Activated B cell treated with CpG ODN at 0.5 μM for 24 hours (primary cell): ENCODE results near the gene PPM1E. TPM values are rescaled to one million over a fixed set of nuclear protein-coding genes. Genes with fewer than 3 reads are reported as not detected.
"Not testable (repeated sequence)": the region's sequence is repeated elsewhere in the genome, so short reads cannot be mapped to it uniquely, and the experiment has no call there.

Experiments used
- ATAC-seq: fragments of 200-7000 bp; cut with Tn5 transposase; one replicate; pipeline ENCODE4 v1.10.0; 2021; ENCODE audit warnings: low read depth, mild to moderate bottlenecking, moderate library complexity
- CTCF ChIA-PET: fragments of 350-600 bp; sonication (Branson Sonifier 250); formaldehyde crosslinking; loops from one replicate; lab custom pipeline; 2021; ENCODE audit warnings: antibody characterized with exemption; lab: Charles Lee
- POLR2A ChIA-PET: fragments of 350-600 bp; sonication (Branson Sonifier 250); formaldehyde crosslinking; loops from one replicate; lab custom pipeline; 2021; ENCODE audit warnings: antibody characterized with exemption; lab: Charles Lee
- DNase-seq: peaks from one replicate; pipeline ENCODE4 v3.0.0; 2022
- H3K27ac Mint-ChIP-seq: one replicate; pipeline ENCODE4 v1.8.0; 2020; ENCODE audit warnings: mixed read lengths
- H3K27me3 Mint-ChIP-seq: one replicate; pipeline ENCODE4 v1.8.0; 2021; ENCODE audit warnings: mixed read lengths
- H3K36me3 Mint-ChIP-seq: one replicate; pipeline ENCODE4 v1.8.0; 2021; ENCODE audit warnings: low read depth, mixed read lengths
- H3K4me1 Mint-ChIP-seq: one replicate; pipeline ENCODE4 v1.8.0; 2021; ENCODE audit warnings: mixed read lengths
- H3K4me3 Mint-ChIP-seq: one replicate; pipeline ENCODE4 v1.8.0; 2020; ENCODE audit warnings: mild to moderate bottlenecking, mixed read lengths
- H3K9me3 Mint-ChIP-seq: one replicate; pipeline ENCODE4 v1.8.0; 2020; ENCODE audit warnings: mixed read lengths
- CTCF ChIP-seq: fragments of 200-600 bp; IDR thresholded peaks from one replicate; pipeline ENCODE4 v1.8.0; 2022; ENCODE audit warnings: antibody characterized with exemption, mild to moderate bottlenecking
- intact Hi-C: fragments of 100-400 bp; cut with micrococcal nuclease; formaldehyde crosslinking; loops from one replicate; pipeline ENCODE4 v1.15.1; 2024
- total RNA-seq: library from RNA; stranded (reverse); gene quantifications from 2 replicates; pipeline ENCODE4 v1.2.3, GENCODE V29; 2022

The PPM1E gene
- total RNA-seq, 1 donor from 2014 or later: 0.02 TPM

GRCh38 chr17:58741121-58741625, 14.5 kb upstream of the PPM1E start:
- no peak for ATAC-seq

GRCh38 chr17:58747674-58748073, 8.0 kb upstream of the PPM1E start:
- no peak for TF ChIP-seq CTCF
- H3K27me3 Mint-ChIP-seq: peaks cover 3% of the 10 kb centered on the region
- no peak overlapping the region for H3K27ac Mint-ChIP-seq
- no peak for DNase-seq
- H3K4me3 Mint-ChIP-seq: no peak overlapping the region
- H3K9me3 Mint-ChIP-seq: no peaks in the 10 kb centered on the region
- ChIA-PET CTCF (interaction anchor here (0.8 kb wide), 1 partner anchor 37 kb away, joined by 4 read pairs; no protein-coding TSS in a partner anchor), POLR2A (no interaction called here)
- H3K4me1 Mint-ChIP-seq: no peaks in the 10 kb centered on the region
- H3K36me3 Mint-ChIP-seq: no peaks in the 10 kb centered on the region
- intact Hi-C loops: no loop called here
- ATAC-seq: no peak

More at GRCh38 chr17:58741121-58741625, 14.5 kb upstream of the PPM1E start:
- H3K9me3 Mint-ChIP-seq: no peaks in the 10 kb centered on the region
- intact Hi-C loops: no loop called here
- no peaks in the 10 kb centered on the region for H3K27me3 Mint-ChIP-seq
- H3K4me3 Mint-ChIP-seq: no peak overlapping the region
- POLR2A ChIA-PET: no interaction called here
- no peak overlapping the region for H3K27ac Mint-ChIP-seq
- no peaks in the 10 kb centered on the region for H3K4me1 Mint-ChIP-seq
- TF ChIP-seq CTCF: no peak
- H3K36me3 Mint-ChIP-seq: no peaks in the 10 kb centered on the region
- CTCF ChIA-PET: no interaction called here
- DNase-seq: no peak

GRCh38 chr17:58749627-58750026, 6.0 kb upstream of the PPM1E start:
- POLR2A ChIA-PET: not testable (repeated sequence)

GRCh38 chr17:58753026-58753425, 2.6 kb upstream of the PPM1E start:
- H3K27me3 Mint-ChIP-seq: peaks cover 17% of the 10 kb centered on the region
- no peak for DNase-seq
- H3K36me3 Mint-ChIP-seq: no peaks in the 10 kb centered on the region
- H3K4me1 Mint-ChIP-seq: peaks cover 17% of the 10 kb centered on the region
- no peaks in the 10 kb centered on the region for H3K9me3 Mint-ChIP-seq
- ChIA-PET POLR2A (interaction anchor here (0.6 kb wide), 1 partner anchor 13 kb away, joined by 4 read pairs; no protein-coding TSS in a partner anchor), CTCF (no interaction called here)
- H3K27ac Mint-ChIP-seq: no peak overlapping the region
- no peak for TF ChIP-seq CTCF
- H3K4me3 Mint-ChIP-seq: no peak overlapping the region
- no peak for ATAC-seq
- intact Hi-C loops: loop anchor here (10.0 kb wide), 1 partner anchor 58 kb away; the partner anchor contains the start of genes RAD51C and TEX14

More at GRCh38 chr17:58749627-58750026, 6.0 kb upstream of the PPM1E start:
- CTCF ChIA-PET, H3K27me3 Mint-ChIP-seq, H3K4me1 Mint-ChIP-seq, H3K36me3 Mint-ChIP-seq, H3K4me3 Mint-ChIP-seq, DNase-seq, H3K9me3 Mint-ChIP-seq, ATAC-seq, H3K27ac Mint-ChIP-seq: not testable (repeated sequence)
- intact Hi-C loops: loop anchor here (10.0 kb wide), 1 partner anchor 55 kb away; the partner anchor contains the start of genes RAD51C and TEX14

GRCh38 chr17:58755269-58755576, 431 bp upstream of the PPM1E start:
- Mint-ChIP-seq H3K36me3 (no peaks in the 10 kb centered on the region), H3K4me3 (peak overlapping the region; percentile 70), H3K27me3 (peaks cover 31% of the 10 kb centered on the region), H3K27ac (no peak overlapping the region), H3K9me3 (no peaks in the 10 kb centered on the region), H3K4me1 (peaks cover 17% of the 10 kb centered on the region)
- ChIA-PET CTCF (no interaction called here), POLR2A (interaction anchor here (0.9 kb wide), 1 partner anchor 63 kb away, joined by 10 read pairs; the partner anchor contains the start of genes RAD51C and TEX14)
- intact Hi-C loops: loop anchor here (10.0 kb wide), 1 partner anchor 60 kb away; the partner anchor contains the start of genes RAD51C and TEX14
- no peak for ATAC-seq
- DNase-seq: no peak
- no peak for TF ChIP-seq CTCF
